CD4-positive, alpha-beta T cell treated with Interleukin-10 for 1 hour (primary cell): ENCODE results near the gene WDR1.

Source experiments
- DNase-seq: peaks from one replicate; pipeline ENCODE4 v3.0.0-alpha.2; 2020

Gene WDR1

GRCh38 chr4:10083861-10084641, 32.5 kb downstream of the WDR1 start:
- no peak for DNase-seq

- no peak for DNase-seq
These were observed 33.2 kb downstream of the WDR1 start for GRCh38 chr4:10083331-10083771.

- DNase-seq: no peak
These were observed 33.9 kb downstream of the WDR1 start for GRCh38 chr4:10082459-10083272.

GRCh38 chr4:10082047-10082446, 34.6 kb downstream of the WDR1 start:
- DNase-seq: no peak

- DNase-seq: no peak
These were observed 35.4 kb downstream of the WDR1 start for GRCh38 chr4:10081218-10081606.

GRCh38 chr4:10080589-10081217, 35.9 kb downstream of the WDR1 start:
- DNase-seq: no peak

- DNase-seq: no peak
These were observed 36.5 kb downstream of the WDR1 start for GRCh38 chr4:10079912-10080588.

GRCh38 chr4:10079256-10079655, 37.3 kb downstream of the WDR1 start:
- DNase-seq: no peak

- no peak for DNase-seq
These were observed 37.9 kb downstream of the WDR1 start for GRCh38 chr4:10078481-10079233.

- no peak for DNase-seq
These were observed 38.9 kb downstream of the WDR1 start for GRCh38 chr4:10077483-10078335.

- no peak for DNase-seq
These were observed 39.5 kb downstream of the WDR1 start for GRCh38 chr4:10077076-10077475.

GRCh38 chr4:10075953-10076391, 40.6 kb downstream of the WDR1 start:
- no peak for DNase-seq

- DNase-seq: no peak
These were observed 41.3 kb downstream of the WDR1 start for GRCh38 chr4:10075158-10075863.

- DNase-seq: no peak
These were observed 41.9 kb downstream of the WDR1 start for GRCh38 chr4:10074767-10075105.

GRCh38 chr4:10074076-10074766, 42.4 kb downstream of the WDR1 start:
- DNase-seq: no peak

GRCh38 chr4:10072420-10073017, 44.1 kb downstream of the WDR1 start:
- no peak for DNase-seq

GRCh38 chr4:10069075-10069642, 47.4 kb downstream of the WDR1 start:
- no peak for DNase-seq

GRCh38 chr4:10066670-10067651, 49.6 kb downstream of the WDR1 start:
- no peak for DNase-seq
